Measurements from ENCODE around the gene SEMA3D.

- no peak for TF ChIP-seq POLR2A (IDR thresholded peaks at IDR 0.05; ENCODE audit: low read length)
- no peak for TF ChIP-seq RFX5 (IDR thresholded peaks at IDR 0.05)
- TF ChIP-seq CTCF (IDR thresholded peaks at IDR 0.05) = no peak
- no peak for TF ChIP-seq MAX (IDR thresholded peaks at IDR 0.05)
- TF ChIP-seq EP300 (IDR thresholded peaks at IDR 0.05) = no peak
- TF ChIP-seq HES2 (IDR thresholded peaks at IDR 0.05) = no peak
- TF ChIP-seq JUNB (IDR thresholded peaks at IDR 0.05) = no peak
These were observed 26.6 kb upstream of the SEMA3D start for GRCh38 chr7:85213500-85213899.
